T-helper 9 cell (primary cell): Measurements from ENCODE around the gene SLC38A2.
"Not testable (repeated sequence)": the region's sequence is repeated elsewhere in the genome, so short reads cannot be mapped to it uniquely, and the experiment has no call there.

Source experiments
- DNase-seq: peaks from one replicate; pipeline ENCODE4 v3.0.0-alpha.2; 2020
- total RNA-seq, 2 donors: gene quantifications; one replicate each; lab custom pipeline; 2026; lab: John Stamatoyannopoulos, UW

Gene SLC38A2
- 378 to 672 reads per million in 2 donors for total RNA-seq

- DNase-seq: peak; percentile 98
These were observed at the start of gene SLC38A2 for GRCh38 chr12:46372544-46373300. TSS of gene SLC38A2 (minus strand) at chr12:46372773. CDS start at chr12:46371293, 1,480 bp downstream.

DNA sequence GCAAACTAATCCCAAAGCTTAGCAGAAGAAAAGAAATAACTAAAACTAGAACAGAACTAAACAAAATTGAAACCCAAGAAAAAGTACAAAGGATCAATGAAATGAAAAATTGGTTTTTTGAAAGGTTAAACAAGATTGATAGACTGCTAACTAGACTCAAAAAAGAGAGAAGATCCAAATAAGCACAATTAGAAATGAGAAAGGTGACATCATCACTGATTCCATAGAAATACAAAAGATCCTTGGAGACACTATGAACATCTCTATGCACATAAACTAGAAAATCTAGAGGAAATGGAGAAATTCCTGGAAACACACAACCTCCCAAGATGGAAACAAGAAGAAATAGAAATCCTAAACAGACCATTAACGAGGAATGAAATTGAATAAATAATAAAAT lies 47.1 kb upstream of the SLC38A2 start:
- DNase-seq: no peak

DNA sequence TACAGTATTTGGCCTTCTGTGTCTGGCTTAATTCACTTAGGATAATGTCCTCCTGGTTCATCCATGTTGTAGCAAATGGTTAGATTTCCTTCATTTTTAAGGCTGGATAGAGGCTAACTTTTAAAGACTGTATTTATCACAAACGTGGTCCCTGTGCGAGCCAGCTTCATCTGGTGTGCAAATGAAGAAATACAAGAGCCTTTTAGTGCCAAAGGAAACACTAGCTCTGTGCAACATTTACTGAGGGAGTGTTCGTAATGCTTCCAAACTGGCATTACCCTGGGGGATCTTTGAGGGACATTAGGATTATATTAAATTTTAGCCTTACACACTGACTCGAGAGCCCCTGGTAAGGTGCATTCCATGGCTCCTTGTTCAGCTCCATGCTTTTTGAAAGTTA lies 43.0 kb upstream of the SLC38A2 start:
- no peak for DNase-seq

GRCh38 chr12:46414591-46415268 lies 42.2 kb upstream of the SLC38A2 start:
- DNase-seq: no peak

DNA sequence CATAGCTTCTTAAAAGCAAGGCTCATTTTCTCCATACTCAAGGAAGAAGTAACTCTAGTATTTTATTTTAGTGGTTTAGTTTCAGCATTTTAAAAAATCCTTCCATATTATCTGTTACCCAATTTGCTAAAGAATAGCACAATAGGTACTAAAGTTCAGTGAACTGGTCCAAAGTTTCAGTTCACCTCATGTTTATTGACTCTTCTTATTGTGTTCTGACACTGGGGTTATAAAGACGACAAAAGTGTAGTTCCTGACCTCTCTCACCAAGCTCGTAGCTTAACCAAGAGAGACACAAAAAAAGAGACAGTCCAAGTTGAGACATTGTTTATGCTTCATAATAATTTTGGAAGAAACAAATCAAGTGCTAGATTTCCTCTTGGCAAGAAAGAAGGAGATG lies 40.8 kb upstream of the SLC38A2 start:
- DNase-seq: no peak

DNA sequence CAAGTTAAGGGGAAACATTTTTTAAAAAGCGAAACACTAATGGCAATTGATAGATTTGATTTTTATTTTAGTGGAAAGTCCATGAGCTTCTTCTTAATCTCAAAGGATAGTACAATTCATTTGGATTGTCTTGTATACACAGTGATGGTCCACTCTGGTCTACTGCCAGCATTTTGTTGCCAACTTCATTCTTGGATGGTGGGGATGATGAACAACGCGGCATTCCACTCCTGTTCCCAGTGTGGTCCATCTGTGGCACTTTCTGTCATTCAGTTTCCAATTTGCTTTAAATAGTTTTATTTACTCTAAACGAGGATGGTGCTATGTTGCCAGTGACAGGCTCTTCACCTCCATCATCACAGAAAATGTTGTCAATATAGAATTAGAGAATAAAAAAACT lies 40.3 kb upstream of the SLC38A2 start:
- DNase-seq: no peak

DNA sequence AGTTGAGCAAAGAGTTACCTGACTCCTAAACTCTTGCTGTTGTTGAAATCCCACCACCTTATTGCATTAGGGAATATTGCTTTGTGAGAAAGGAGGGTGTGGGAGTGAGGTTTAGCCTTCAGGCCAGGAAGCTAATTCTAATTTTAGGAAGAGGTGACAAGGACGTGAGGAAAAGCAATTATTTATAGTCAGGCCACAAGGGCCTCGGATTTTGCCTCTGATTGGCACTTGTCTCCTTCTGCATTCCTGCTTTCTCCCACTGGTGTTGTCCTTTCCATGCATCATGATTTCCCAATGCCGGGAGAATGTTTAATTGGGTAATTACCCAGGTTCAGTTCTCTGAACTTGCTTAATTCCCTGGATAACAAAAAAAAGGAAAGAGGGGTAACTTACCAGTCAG lies 37.9 kb upstream of the SLC38A2 start:
- DNase-seq: no peak

DNA sequence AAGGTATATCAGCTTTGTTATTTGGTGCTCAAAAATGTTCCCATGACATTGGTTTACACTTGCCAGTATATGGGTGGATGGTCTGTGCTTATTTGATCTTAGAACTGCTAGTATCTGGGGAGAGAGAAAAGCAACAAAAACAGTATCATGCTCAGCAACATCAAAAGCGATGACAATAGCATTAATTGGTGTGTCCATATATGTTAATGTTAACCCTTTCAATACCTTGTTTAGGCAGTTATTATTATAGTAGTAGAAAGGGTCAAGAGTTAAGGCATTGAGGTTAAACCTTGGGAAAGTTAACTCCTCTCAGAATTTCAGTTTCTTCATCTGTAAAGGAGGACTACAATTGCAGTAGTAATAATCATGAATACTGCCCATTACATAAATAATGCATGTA lies 37.4 kb upstream of the SLC38A2 start:
- no peak for DNase-seq

- no peak for DNase-seq
These were observed 36.8 kb upstream of the SLC38A2 start for GRCh38 chr12:46409342-46409741.

GRCh38 chr12:46408441-46408840 lies 35.9 kb upstream of the SLC38A2 start:
- DNase-seq: no peak

- no peak for DNase-seq
These were observed 34.8 kb upstream of the SLC38A2 start for GRCh38 chr12:46407361-46407760.

DNA sequence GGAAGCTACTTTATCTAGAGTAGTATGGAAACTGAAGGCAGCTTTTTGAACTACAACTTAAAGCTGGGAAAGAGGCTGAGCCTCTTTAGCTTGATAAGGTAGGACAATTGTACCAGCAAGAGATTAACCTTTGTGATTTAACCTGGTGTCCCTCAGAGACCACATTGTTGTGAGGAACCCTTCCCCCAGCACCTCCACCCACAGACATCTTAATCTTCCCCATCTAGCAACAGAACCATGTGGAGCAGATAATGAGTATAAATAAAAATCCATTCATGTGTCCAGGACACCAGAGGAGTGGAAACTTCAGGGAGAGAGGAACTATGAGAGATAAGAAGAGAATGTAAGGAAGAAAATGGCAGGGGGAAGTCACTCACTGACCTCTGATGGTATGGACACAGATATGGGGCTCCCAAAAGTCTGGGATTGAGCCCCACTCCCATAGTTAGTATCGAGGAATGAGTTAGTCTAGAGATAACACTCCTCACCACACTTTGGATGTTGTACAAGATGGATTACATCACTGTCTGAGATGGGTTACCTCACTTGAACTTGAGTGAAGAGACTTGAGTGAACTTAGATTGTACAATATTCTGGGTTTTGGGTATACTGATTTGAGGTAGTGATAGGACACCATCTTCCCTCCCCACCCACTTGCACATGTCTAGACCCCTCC lies 33.9 kb upstream of the SLC38A2 start:
- no peak for DNase-seq

DNA sequence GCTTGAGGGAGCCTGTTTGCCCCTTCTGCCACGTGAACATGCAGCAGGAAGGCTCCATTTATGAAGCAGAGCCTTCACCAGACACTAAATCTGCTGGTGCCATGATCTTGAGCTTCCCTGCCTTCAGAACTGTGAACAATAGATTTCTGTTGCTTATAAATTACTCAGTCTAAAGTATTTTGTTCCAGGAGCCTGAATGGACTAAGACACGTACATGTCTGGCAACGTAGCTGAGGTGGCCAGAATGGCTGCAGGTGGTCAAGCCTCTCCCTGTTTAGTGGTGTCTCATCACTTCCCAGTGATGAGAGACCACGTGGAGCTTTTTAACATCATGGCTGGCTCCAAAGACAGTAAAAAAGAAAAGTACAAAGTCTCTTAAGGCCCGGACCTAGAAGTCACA lies 32.2 kb upstream of the SLC38A2 start:
- no peak for DNase-seq

DNA sequence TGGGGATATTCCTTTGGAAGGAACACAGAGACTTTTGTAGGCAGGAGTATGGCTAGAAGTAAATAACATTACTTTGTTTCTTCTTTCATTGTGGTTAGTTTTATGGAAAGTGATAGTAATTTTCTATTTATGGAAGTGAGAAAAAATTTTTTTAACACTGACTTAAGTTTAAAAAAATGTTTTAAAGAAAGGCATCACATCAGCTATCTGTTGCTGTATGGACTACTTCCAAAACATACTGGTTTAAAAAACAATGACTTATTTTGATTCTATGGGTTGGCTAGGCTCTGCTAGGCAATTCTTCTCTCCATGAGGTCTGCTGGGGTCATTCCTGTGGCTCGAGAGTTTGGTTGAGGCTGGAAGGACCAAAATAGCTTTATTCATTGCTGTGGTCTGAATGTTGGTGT lies 31.7 kb upstream of the SLC38A2 start:
- DNase-seq: no peak

DNA sequence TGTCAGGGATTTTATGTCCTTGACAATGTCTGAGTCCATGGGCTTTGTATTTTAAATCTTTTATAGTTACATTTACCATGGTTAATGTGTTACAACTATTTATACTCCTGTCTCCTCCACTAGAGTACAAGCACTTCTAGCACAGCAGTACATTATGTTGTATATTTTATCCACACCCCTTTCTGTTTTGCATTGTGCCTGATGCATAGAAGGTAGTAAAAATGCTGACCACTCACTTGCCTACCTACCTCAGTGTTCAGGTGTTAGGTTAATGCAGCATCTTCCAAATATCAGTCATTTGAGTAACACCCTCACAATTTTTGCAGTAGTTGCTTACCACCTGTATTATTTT lies 31.1 kb upstream of the SLC38A2 start:
- no peak for DNase-seq

DNA sequence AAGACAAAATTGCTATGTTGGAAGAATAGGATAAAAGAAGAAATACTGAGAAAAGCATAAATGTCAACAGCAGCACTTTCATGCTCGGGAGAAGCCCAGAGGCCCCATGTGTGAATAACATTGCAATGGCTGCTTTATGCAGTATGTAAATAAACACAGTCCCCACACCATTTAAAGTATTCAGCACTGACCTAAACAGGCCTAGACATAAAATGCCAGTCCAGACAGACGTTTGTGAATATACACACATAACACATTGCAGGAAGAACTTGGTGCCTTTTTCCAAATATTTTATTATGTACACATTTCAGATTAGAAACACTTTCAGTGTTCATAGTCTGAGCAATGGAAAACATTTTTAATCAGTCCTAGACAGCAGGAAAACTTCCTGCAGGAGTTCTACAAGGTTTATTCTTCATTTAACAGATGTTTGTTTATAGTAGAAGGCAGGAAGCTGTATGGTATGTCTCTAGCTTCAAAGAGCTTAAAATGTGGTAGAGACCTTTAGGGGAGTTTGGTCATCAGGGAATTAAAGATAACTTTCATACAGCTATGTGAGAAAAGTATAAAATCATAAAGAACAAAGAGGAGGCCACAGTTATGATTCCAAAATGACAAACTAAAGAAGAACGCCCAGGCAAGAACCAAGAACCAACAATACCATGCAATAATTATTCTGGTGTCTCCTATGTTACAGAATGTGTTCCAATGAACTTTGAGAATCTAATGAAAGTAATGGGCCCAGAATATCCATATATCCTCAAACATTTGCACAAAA lies 30.6 kb upstream of the SLC38A2 start:
- DNase-seq: no peak

GRCh38 chr12:46402451-46402850 lies 29.9 kb upstream of the SLC38A2 start:
- DNase-seq: no peak

GRCh38 chr12:46401662-46402061 lies 29.1 kb upstream of the SLC38A2 start:
- no peak for DNase-seq

GRCh38 chr12:46400406-46400805 lies 27.8 kb upstream of the SLC38A2 start:
- no peak for DNase-seq

DNA sequence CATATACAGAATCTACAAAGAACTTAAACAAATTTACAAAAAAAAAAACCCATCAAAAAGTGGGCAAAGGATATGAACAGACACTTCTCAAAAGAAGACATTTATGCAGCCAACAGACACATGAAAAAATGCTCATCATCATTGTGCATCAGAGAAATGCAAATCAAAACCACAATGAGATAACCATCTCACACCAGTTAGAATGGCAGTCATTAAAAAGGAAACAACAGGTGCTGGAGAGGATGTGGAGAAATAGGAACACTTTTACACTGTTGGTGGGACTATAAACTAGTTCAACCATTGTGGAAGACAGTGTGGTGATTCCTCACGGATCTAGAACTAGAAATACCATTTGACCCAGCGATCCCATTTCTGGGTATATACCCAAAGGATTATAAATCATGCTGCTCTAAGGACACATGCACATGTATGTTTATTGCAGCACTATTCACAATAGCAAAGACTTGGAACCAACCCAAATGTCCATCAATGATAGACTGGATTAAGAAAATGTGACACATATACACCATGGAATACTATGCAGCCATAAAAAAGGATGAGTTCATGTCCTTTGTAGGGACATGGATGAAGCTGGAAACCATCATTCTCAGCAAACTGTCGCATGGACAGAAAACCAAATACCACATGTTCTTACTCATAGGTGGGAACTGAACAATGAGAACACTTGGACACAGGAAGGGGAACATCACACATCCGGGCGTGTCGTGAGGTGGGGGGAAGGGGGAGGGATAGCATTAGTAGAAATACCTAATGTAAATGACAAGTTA lies 27.1 kb upstream of the SLC38A2 start:
- not testable (repeated sequence) for DNase-seq

DNA sequence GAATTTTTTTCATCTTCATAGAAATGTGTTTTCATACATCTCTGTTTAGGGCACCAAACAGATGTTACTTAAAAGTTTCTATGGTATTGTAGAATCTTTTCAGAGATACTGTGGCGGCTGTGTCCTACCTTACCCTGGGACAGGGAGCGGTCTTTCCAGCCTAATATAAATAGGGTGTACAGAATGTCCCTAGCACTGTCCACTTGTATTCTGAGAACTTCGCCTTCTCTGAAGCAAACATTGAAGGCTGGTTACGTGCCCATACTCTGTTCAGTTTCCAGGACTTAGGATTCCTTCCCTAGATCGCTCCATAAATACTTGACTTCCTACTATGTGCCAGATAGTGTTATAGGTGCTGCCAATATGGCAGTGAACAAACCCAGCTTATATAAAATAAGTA lies 24.3 kb upstream of the SLC38A2 start:
- DNase-seq: no peak

DNA sequence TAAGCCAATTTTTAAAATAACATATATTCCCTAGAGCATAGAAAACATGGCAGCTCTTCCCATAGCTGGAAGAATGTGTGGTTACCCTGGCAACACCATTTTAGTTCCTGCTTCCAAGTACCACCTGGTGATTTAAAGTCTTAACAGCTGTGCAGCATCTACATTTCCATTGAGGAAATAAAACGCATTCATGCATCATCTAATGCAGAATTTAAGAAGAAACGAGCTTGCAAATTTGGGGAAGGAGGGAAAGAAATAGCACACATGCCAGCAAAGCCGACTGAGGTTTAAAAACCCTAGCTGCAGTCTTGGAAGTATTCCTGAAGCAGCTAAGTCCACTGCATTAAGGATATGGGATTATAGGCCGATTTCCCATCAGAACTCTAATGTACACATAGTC lies 22.8 kb upstream of the SLC38A2 start:
- DNase-seq: no peak
